Amygdala (tissue), 56 donors: ENCODE data around the gene RFX5.
A peak's percentile ranks its signal among the peaks of the same experiment; 100 is the strongest.

Experiments
- DNase-seq, 56 donors: peaks; one replicate each; lab custom pipeline; 2025; lab: John Stamatoyannopoulos, UW

RFX5 gene

DNA sequence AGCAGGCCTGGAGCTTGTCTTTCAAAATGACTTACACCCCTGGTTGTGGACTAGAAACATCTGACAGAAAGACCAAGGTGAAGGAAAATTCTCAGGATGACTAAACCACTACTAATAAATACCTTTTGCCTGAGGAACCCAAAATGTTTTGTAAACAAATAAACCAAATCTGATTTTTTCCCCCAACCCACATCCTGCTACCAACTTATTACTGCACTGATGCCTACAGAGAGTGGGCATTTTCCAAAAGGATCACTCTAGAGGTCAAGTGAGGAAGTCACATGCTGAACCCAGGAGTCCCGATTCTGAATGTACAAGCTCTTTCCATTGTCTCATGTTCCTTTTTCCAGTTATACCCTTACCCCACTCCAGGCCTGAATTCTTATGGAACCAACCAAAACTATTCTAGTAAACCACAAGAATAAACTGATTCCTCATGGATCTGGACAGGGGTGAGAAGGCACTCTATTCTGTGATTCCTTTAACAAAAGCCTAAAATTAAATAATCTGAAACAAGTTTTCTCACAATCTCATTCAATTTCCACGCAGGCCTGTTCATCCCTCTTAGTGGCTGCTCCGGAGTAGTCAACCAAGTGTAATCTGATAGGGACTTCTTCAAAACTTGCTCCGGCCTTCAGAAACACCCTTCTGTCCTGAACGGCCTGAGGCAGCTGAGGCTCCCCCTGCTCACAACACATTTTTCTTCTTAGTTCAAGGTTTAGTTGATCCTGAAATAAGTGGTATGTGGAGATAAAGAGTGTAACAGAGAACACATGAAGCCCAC is 21.2 kb downstream of the RFX5 start:
- no peak for DNase-seq

DNA sequence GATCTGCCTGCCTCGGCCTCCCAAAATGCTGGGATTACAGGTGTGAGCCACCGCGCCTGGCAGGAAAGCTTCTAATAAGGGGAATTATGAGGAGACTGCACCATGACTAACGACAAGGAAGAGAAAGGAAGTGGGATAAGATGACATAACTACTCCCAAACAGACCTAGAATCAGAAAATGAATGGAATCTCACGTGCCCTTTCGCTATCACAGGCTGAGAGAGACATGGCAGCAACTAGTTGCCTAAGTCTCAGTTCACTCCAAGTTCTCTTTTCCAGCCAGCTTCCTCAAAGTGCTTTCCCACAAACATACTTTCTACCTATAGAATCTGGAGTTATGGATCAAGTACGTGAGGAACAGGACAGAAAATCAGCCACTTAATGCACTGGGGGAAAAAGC is 21.8 kb downstream of the RFX5 start:
- DNase-seq, result no peak

DNA sequence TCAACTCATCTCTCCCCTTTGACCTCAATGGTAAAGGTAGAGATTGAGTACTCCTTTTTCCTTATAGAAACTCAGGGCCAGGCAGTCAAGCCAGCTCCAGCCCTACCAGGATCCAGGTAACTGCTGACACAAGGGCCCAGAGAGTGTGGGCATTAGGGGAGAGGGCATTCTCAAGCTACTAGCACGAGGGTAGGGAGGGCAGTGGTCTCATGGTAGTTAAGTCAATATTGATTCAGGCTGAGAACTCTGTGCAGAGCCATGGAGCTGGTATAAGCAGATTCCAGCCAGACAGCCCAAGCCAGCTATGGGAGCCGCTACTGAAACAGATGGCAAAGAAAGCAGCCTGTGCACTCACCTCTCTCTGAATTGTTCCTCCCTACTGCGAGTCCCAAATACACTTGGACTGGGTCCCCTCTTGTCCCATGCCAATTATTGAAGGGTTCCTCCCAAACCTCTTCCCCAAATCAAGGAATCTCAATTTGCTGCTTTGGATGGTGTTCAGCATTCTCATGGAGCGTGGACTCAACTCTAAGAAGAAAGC is 22.6 kb downstream of the RFX5 start:
- no peak for DNase-seq

DNA sequence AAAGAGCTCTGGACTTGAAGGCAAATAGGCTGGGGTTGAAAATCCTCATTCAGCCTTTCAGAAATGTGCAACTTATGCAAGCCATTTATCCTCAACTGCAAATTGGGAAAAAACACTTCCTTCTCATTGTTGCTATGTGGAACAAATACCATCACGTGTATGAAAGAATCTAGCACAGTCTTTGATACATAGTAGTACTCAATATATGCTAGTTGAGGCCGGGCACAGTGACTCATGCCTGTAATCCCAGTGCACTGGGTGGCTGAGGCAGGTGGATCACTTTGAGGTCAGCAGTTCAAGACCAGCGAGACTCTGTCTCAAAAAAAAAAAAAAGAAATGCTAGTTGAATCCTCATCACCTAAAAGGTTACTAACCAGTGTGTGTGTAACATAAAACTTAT is 28.1 kb downstream of the RFX5 start:
- DNase-seq, result no peak

DNA sequence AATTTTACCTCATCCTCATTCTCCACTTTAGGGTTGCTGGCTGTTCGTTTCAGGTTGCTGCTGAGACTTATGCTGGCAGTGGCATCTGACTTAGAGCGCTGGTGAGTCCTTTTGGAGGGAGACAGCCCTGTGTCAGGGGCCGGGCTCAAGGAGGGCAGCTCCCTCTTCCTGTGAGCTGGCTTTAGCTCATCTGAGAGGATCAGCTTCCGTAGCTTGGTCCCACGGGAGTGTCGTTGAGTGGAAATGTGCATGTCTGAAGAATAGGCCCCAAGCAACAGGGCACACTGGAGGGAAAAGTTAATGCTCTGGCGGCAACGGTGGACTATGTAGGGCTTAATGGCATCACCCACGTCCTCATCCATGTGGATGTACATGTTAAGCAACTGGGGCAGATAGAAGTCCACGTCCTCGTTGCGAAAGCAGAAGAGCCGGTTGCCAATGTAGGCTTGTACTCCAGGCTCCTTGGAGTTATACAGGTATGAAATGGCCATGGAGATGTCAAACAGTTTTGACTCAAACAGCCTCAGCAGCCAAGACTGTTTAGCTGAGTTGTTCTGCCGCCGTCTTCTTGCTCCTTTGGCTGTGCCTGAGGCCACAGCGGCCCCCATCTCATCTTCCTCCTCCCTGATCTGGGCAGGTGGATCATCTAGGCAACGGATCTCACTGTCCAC is 31.4 kb downstream of the RFX5 start:
- no peak for DNase-seq

DNA sequence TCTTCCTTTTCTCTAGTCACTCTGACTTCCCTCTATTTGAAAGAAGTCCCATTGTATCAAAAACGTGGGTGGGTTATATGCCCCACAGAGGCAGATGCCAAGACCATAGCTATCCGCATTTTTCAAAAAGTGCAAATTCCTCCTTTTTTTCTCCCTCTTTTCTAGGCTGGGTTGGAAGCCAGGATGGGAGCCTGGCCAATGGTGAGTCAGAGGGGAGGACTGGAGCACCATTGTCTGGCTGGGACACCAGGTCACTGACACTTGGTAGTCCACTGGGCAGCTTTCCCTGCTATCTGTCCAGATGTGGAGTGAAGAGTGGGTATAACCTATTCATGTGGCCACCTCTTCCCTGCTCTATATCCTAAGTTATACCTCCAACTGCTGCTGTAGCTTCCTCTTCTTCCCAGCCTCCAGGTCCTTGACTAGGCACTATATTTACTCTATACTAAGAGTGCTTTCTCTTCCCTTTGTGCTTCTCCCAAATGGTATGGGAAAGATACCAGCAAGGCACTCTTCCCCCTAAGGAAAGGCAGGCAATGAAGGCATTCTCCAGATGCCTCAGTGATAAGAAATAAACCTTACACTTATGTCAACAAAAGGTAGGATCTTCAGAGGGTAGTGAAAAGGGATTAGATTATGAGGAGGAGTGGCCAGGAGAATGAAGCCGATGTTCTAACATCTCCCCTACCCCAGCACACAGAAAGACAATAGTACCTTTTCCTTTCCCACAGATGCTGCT is 32.7 kb downstream of the RFX5 start:
- peak in 55 of 56 donors; percentile 23 to 95 (median 77) for DNase-seq

DNA sequence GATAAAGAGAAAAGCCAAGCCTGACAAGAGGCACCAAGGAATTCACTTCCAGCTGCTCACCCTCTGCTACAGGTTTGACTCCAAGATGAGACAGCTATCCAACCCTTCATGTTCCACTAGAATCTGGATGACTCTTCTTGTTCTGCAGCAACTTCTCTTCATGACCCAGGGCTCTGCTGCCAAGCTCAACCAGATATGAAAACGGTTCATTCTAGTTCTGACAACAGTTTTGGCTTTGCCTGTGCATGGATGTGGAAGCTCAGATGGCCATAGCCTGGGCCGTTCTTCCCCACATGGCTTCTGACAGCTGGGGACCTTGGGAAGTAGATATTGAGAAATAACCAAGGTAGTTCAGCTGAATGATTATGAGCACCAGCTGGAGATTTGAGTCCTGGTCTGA is 33.6 kb downstream of the RFX5 start:
- peak in 2 of 56 donors; percentile 12 to 27 for DNase-seq

DNA sequence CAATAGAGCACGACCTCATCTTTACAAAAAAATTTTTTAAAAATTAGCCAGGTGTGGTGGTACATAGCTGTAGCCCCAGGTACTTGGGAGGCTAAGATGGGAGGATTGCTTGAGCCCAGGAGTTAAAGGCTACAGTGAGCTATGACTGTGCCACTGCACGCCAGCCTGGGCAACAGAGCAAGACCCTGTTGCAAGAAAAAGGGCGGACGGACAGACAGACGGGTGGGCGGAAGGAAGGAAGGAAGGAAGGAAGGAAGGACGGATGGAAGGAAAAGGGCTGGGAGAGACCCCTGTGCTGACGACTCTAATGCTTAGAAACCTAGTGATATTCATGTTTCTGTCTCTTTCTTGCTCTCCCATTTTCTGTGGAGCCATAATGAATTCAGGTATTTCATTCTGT is 34.2 kb downstream of the RFX5 start:
- no peak for DNase-seq

DNA sequence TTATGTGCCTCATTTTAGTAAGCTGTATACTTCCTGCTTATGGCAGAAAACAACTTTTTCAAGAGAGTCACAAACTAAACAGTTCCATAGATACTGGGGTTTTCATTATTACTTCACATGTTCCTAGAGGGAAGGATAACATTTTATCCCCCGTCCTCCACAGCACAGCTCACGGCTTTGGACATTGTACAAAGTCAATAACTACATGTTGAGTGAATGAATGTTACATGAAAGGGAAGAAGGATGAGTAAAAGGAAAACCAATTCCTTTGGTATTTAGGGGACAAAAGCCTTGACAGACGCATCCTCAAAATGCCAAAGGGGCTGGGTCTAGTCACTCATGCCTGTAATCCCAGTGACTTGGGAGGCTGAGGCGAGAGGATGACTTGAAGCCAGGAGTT is 34.6 kb downstream of the RFX5 start:
- DNase-seq, result no peak

DNA sequence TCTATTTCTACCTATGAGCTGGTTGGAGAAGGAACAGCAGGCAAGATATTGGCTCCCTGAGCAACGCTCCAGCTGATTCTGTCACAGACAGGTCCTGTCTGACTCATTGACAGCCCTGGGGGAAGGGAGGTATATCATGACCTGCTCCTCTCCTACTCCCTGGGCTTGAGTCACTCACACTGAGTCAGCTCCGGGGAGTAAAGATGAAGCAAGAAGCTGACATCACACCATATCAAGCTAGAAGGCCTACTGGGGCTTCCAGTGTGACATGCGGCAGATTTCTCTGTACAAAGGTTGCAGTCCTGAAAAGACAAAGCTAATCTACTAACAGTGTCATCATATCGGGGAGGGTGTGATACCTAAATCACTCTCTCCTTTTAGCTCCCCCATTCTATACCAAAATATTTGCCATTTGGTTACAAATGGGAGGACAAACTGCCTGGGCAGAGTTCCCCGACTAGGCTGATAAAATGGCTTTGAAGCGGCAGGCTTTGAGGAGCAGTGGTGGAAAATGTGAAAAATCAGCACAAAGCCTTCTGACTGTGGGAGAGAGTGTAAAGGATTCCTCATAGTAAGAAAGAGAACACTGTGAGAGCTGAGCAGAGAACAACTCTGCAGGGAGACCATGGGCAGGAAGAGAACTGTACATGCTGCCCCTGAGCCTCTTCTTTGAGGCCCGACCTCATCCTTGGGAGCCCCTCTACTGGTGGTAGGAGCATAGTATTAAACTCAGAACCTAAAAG is 35.3 kb downstream of the RFX5 start:
- DNase-seq, result peak in 26 of 56 donors; percentile 7 to 74 (median 36)

DNA sequence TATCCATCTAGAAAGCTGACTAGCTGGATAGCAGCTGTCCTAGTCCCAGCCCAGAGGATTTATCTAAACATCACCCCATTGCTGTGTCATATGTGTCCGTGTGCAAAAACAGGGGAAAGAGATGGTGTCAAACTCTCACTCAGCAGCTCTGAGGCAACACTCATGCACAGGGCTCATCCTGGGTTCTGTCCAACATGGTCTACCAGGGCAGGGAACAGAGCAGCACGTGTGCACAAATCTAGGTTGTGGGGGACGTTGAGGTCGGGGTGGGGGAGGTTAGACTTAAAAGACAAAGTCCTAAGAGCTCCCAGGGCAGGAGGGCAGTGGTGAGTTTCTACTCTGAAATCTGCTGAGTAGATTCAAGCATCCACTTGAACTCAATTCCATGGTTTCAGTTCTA is 36.0 kb downstream of the RFX5 start:
- DNase-seq, result no peak

DNA sequence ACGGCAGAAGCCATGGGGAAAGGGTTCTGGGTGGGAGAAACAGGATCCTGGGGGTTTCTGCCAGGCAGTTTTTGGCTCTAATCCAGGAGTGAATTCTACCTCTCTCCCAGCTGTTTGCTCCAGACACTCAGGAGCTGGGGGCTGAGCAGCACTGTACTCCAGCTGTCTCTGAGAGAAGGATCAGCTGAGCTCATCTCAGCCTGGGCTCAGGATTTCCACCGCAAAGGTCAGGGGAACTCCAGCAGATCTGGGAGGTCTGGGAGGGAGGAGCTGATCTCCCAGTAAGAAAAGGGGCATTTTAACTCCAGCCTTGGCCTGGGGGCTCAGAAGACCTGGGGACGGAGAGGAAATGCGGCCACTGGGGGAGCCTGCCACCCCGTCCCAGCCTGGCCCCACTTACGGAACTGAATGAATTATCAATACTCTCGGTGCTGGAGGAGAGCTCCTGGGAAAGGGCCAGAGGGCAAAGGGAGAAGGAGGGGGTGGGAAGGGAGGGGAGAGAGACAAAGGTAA is 37.2 kb downstream of the RFX5 start:
- no peak for DNase-seq

DNA sequence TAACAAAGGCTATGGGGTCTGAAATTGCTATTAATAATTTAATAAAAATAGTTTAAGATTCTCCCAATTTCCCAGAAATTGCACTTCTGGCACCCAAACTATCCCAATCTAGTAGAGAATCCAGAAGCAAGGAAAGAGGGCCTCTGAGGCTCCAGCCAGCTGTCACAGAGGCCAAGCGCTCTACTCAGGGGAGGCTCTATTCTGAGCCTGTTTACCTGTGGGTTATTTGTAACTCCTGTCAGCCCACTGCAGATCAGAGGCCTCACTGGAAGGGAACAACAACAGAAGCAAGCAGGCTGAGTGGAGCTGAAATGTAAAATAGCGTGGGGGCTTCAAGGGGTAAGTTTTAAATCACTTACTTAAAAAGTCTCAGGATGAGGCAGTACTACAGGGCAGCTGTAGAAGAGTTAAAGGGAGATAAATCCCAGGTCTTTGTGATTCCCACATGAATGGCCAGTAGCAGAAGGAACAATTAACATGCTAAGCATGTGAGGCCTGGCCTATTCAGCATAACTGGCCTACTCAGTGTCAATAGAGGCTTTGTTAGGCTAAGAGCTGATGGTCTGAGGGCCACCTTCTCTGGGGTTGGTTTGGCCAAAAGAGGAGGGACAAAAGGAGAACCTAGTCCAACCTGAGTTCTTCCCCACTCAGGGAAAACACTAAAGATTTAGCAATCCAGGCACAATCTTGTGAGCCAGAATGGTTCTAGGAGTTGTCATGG is 52.1 kb downstream of the RFX5 start:
- peak in 37 of 56 donors; percentile 9 to 84 (median 43) for DNase-seq

DNA sequence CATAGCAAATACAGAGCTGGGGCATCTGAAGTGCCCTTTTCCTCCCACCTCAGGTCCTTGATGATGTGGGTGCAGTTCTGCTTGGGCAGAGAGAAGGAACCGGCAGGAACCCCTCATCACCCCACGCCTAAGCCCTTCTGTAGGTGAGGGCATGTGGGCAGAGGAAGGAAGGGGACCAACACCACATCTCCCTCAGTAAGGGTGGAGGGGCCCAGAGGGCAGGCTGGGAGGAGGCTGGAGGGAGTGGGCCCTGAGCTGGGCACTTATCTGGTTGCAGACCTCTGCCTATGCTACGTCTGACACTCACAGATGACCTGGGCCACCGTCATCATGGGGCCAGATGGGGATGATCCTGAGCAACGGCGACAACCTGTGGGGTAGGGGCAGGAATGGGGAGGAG is 54.0 kb downstream of the RFX5 start:
- DNase-seq, result no peak

DNA sequence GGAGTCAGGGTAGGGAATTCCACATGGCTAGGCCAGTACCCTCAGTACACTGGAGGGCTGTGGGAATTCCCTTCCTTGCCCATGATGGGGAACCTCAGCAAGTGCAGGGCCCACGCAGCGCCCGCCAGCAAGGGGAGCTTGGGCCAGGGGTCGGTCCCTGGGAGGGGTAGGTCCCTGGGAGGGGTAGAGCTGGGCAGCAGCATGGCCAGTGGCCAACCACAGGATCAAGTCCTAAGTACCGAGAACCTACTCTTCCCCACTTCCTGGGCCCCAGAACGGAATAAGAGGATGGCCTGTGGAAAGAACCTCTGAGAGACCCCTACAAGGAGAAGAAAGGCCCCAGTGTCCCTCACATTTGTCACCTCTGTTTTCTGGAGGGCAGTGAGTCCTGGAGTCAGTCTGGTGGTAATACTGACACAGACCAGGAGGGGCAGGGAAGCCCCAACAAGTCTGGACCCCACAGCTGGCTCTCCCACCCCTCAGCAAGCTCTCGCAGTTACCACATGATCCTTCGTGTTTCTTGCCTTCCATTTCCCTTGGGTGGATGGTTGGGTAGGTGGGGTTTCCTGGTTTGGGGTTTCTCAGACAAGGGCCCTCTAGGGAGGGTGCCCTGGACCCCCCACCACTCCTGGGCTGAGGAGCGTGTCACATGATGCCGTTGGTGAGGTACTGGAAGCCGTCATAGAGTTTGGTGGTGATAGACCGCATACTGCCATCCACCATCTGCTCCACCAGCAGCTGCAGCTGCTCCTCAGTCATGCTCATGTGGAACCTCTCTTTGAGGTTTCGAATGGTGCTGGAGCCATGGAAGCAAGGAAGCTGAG is 54.6 kb downstream of the RFX5 start:
- DNase-seq, result peak in 1 of 56 donors; percentile 12

DNA sequence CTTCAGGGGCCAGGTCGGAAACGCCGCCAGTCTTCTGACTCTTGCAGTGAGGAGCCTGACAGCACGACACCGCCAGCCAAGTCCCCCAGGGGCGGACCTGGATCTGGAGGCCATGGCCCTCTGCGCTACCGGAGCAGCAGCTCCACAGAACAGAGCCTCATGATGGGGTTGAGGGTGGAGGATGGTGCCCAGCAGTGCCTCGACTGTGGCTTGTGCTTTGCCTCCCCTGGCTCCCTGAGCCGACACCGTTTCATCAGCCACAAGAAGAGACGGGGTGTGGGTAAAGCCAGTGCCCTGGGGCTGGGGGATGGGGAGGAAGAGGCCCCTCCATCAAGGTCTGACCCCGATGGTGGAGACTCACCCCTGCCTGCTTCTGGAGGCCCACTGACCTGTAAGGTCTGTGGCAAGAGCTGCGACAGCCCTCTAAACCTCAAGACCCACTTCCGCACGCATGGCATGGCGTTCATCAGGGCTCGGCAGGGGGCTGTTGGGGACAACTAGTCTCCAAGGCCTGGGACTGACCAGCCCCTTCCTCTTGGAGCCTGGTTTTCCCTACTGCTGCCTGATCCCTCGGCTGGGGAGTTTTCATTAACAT is 56.2 kb downstream of the RFX5 start:
- no peak for DNase-seq
